Measurements from ENCODE around the gene ACOX3.

- TF ChIP-seq CTCF (conservative IDR thresholded peaks at IDR 0.05; ENCODE audit: low read length) (no peak), EZH2phosphoT487 (IDR thresholded peaks at IDR 0.05; ENCODE audit: borderline replicate concordance, low read depth, low read length) (no peak)
Measured at GRCh38 chr4:8398347-8398746, 42.2 kb downstream of the ACOX3 start.

Data from OCI-LY7 (cell line).